Medulla oblongata (tissue), 1 donor: ENCODE results near the gene GPC1.

Experiments
- DNase-seq: peaks from one replicate; pipeline ENCODE4 v3.0.0-alpha.2; 2015; ENCODE audit errors: extremely low spot score

Gene GPC1

DNA sequence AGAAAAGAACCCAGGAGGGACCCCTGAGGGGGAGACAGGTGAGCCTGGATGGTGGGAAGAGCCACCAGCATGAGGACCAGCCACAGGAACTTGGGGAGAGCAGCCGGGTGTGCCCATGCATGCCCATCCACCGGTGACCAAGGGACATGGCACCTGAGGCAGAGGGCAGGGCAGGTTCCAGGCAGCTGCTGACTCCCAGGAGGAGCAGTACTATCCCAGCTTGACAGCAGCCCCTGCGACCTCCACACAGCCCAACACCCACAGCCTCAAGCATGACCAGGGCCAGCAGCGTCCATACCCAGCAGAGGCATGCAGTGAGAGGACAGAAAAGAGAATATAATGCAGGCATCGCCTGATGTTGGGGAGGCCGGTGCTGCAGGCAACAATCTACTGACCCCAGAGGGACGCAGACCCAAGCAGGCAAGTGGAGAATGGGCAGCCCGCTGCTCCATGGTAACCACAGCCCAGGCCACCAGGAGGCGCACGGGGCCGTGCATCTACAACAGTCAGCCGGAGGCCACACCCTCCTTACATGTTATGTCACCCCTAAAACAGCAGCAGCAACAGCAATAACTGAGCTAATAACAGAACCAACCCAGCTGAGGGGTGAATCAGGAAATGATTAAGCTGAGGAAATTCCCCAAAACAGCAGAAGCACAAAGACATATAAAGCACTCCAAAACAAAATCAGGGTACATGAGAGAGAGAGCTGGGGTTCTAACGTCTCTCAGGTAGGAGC lies 78.3 kb downstream of the GPC1 start:
- peak; percentile 50 for DNase-seq

GRCh38 chr2:240514631-240515030 lies 79.2 kb downstream of the GPC1 start:
- DNase-seq, result no peak

DNA sequence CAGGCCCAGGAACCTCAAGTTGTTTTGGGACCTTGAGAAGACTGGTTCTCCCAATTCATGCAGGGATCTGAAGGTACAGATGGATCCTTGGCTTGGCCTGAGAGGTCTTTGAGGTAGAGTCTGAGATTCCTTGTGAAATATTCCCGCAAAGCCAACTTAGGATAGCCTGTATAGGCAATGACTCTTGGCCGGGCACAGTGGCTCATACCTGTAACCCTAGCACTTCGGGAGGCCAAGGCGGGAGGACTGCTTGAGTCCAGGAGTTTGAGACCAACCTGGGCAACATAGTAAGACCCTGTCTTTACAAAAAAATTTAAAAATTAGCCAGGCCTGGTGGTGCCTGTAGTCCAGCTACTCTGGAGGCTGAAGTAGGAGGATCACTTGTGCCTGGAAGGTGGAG lies 81.9 kb downstream of the GPC1 start:
- DNase-seq, result no peak
